Vagina (tissue), 2 donors: Measurements from ENCODE around the gene CABCOCO1. TPM values are rescaled to one million over a fixed set of nuclear protein-coding genes. Genes with fewer than 3 reads are reported as not detected.

Experiments used
- DNase-seq, 2 donors: peaks; one replicate each; pipeline ENCODE4 v3.0.0-alpha.2; 2017; ENCODE audit errors: extremely low spot score in 2 of 2
- H3K27ac ChIP-seq: fragments of 200-600 bp; sonication (generic); one replicate; pipeline ENCODE4 v1.5.1; 2019
- H3K27me3 ChIP-seq: fragments of 200-600 bp; sonication (generic); one replicate; pipeline ENCODE4 v1.5.1; 2019
- H3K36me3 ChIP-seq, 2 donors: fragments of 200-600 bp; sonication (generic); one replicate each; pipeline ENCODE4 v1.5.1; 2017 to 2019
- H3K4me1 ChIP-seq: fragments of 200-600 bp; sonication (generic); one replicate; pipeline ENCODE4 v1.5.1; 2019
- H3K4me3 ChIP-seq, 2 donors: fragments of 200-600 bp; sonication (generic); 1 replicate in 1 of 2; 2 replicates in 1 of 2; pipeline ENCODE4 v1.5.1; 2016 to 2019
- H3K9me3 ChIP-seq: fragments of 200-600 bp; sonication (generic); one replicate; pipeline ENCODE4 v1.5.1; 2019
- POLR2A ChIP-seq, 2 donors: fragments of 450-650 bp; IDR thresholded peaks; one replicate each; pipeline ENCODE4 v1.6.1; 2017; ENCODE audit warnings: antibody characterized with exemption in 2 of 2, mild to moderate bottlenecking in 2 of 2, moderate library complexity in 2 of 2
- POLR2AphosphoS5 ChIP-seq, 2 donors: sonication (generic); formaldehyde crosslinking; IDR thresholded peaks; one replicate each; pipeline ENCODE4 v1.9.0; 2017; ENCODE audit warnings: antibody characterized with exemption in 2 of 2, mild to moderate bottlenecking in 2 of 2, low read depth in 1 of 2; ENCODE audit not compliant: insufficient read depth in 1 of 2
- intact Hi-C: fragments of 100-400 bp; cut with DNase I; formaldehyde crosslinking; loops from one replicate; pipeline ENCODE4 v1.15.1; 2023
- total RNA-seq: library from RNA; depleted of rRNA; stranded (reverse); fragments of >200 nt; gene quantifications from one replicate; pipeline ENCODE4 v1.2.3, GENCODE V29; 2016
- TF ChIP-seq, protein P1 (sequence below), 3 experiments: fragments of 450-650 bp in 2 of 3; fragments of 200-600 bp in 1 of 3; sonication (generic) in 1 of 3; IDR thresholded peaks; one replicate each; pipeline ENCODE4 v1.5.1; 2017 to 2019; ENCODE audit warnings: antibody characterized with exemption in 3 of 3, mild to moderate bottlenecking in 2 of 3, moderate library complexity in 2 of 3

CABCOCO1 gene
- total RNA-seq, 1 donor from 2014 or later = not detected

DNA sequence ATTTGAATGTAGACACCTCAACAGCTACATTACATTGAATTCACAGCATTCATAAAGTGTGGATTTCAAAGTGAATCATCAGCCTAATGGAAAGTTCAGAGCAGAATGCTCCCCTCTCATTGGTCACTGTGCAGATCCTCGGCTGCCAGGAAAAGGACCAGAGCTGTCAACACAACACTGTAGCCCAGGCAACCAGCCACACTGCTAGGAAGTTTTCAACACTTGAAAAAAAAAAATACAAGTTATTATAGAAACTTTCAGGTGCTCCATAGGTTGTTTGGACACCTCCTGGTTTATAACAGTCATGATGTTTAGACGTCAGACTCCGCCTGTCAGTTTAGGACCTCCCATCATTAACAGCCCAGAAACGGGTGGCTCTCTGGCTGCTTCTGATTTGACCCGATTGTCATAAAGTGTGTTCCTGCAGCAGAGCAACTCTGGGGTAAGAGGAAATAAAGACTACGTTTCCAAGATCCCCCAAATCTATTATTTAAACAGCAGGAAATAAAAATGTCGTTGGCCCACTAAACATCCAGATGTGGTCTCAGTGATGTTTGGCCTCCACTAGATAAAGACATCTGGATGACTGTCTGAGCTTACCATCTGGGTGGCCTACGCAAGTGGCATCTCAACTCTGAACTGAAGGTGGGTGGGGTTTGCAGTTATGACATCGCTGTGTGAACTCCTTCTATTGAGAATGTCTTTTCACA lies 117.4 kb downstream of the CABCOCO1 start:
- H3K9me3 ChIP-seq = no peaks in the 10 kb centered on the region
- TF ChIP-seq POLR2A (IDR thresholded peaks at IDR 0.05) (no peak), POLR2AphosphoS5 (IDR thresholded peaks at IDR 0.05; ENCODE audit: insufficient read depth in 1 of 2, low read depth in 1 of 2) (no peak)

DNA sequence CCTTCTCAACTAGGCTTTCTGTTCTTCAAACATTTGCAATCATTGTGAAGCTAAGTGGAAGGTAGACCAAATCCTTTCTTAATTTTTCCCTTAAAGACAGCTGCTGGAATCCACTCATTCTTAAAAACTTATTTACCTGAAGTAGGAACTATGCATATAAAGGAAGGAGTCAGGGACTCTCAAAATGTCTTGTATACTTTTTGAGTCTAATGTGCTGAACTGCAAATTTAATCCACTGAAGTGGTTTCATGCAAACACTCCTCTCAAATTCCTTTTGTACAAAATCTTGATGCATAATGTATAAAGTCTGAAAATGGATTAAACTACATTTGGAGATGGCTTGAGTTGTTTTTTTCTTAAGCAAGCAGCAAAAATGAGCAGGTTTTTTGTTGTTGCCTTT lies 118.0 kb downstream of the CABCOCO1 start:
- no peaks in the 10 kb centered on the region for H3K36me3 ChIP-seq
- no peak overlapping the region for H3K4me3 ChIP-seq
- H3K9me3 ChIP-seq = no peaks in the 10 kb centered on the region
- no peaks in the 10 kb centered on the region for H3K27me3 ChIP-seq
- peaks cover 15% of the 10 kb centered on the region for H3K4me1 ChIP-seq
- DNase-seq = no peak
- intact Hi-C loops = no loop called here
- no peak overlapping the region for H3K27ac ChIP-seq
- TF ChIP-seq, protein P1, sequence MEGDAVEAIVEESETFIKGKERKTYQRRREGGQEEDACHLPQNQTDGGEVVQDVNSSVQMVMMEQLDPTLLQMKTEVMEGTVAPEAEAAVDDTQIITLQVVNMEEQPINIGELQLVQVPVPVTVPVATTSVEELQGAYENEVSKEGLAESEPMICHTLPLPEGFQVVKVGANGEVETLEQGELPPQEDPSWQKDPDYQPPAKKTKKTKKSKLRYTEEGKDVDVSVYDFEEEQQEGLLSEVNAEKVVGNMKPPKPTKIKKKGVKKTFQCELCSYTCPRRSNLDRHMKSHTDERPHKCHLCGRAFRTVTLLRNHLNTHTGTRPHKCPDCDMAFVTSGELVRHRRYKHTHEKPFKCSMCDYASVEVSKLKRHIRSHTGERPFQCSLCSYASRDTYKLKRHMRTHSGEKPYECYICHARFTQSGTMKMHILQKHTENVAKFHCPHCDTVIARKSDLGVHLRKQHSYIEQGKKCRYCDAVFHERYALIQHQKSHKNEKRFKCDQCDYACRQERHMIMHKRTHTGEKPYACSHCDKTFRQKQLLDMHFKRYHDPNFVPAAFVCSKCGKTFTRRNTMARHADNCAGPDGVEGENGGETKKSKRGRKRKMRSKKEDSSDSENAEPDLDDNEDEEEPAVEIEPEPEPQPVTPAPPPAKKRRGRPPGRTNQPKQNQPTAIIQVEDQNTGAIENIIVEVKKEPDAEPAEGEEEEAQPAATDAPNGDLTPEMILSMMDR (IDR thresholded peaks at IDR 0.05) = no peak
- TF ChIP-seq POLR2AphosphoS5 (IDR thresholded peaks at IDR 0.05; ENCODE audit: insufficient read depth in 1 of 2, low read depth in 1 of 2) (no peak), POLR2A (IDR thresholded peaks at IDR 0.05) (no peak)

More for the DNA sequence above, 117.4 kb downstream of the CABCOCO1 start:
- intact Hi-C loops = no loop called here
- Histone ChIP-seq H3K36me3 (no peaks in the 10 kb centered on the region), H3K4me1 (peaks cover 11% of the 10 kb centered on the region), H3K27me3 (no peaks in the 10 kb centered on the region), H3K4me3 (no peak overlapping the region), H3K27ac (no peak overlapping the region)
- no peak for DNase-seq

DNA sequence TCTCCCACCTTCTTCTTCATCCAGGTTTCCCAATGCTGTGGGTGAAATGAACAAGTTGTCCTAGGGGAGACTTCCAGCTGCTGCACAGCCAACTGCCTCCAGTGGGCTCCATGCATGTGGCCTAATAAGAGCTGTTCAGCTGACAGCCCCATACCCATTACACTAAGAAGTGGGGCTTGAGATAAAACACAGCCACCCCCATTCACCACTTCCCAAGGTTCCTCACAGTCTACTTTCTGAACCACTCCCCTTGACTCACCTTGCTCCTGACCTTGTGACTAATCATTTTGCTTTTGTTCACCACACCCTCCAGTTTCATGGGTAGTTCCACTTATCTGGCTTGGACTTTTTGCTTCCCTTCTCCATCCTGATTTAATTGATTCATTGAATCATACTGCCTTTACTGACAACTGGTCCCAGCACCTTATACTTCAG lies 119.3 kb downstream of the CABCOCO1 start:
- H3K27me3 ChIP-seq = no peaks in the 10 kb centered on the region
- no peaks in the 10 kb centered on the region for H3K36me3 ChIP-seq
- intact Hi-C loops = no loop called here
- no peak overlapping the region for H3K27ac ChIP-seq
- TF ChIP-seq, protein P1 (IDR thresholded peaks at IDR 0.05) = no peak
- peak in 1 of 2 donors; percentile 56 for TF ChIP-seq POLR2AphosphoS5 (IDR thresholded peaks at IDR 0.05; ENCODE audit: insufficient read depth in 1 of 2, low read depth in 1 of 2)
- TF ChIP-seq POLR2A (IDR thresholded peaks at IDR 0.05) = no peak
- H3K4me3 ChIP-seq = no peak overlapping the region
- no peaks in the 10 kb centered on the region for H3K9me3 ChIP-seq
- DNase-seq = no peak
- H3K4me1 ChIP-seq = peaks cover 28% of the 10 kb centered on the region

DNA sequence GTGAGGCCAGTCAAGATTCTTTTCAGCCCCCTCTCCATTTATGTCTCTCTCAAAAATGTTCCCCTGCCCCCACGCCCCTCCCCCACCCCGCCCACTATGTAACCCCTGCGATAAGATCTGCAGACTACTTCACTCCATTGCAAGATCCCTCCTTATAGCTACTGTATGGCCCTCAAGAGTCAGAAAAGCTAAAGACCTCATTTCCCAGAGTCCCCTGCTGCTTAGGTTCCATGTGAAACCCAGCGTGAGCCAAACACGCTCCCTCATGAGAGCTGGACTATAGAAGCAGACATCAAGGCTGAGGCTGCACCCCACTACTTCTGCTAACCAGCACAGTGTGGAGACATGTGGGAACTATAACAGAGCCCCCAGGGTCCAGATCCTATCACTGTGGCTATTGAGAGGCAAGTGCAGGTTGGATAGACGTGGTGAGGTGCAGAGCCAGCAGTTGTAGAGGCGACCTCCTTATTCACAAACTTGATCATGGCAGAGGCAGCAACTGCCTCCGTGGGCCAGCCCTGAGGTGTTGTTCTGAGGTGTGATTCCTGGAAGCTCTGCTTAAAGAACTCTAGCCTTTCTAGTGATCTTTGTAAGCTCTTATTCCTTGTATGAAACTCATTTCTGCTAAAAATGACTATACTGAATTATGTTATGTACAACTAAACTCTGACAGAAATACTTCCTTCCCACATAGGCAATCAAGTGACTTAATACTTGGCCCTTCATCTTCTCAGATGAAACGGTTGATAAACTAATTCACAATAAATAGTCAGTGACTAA lies 121.8 kb downstream of the CABCOCO1 start:
- H3K9me3 ChIP-seq = no peaks in the 10 kb centered on the region
- no peaks in the 10 kb centered on the region for H3K36me3 ChIP-seq
- TF ChIP-seq, protein P1 (IDR thresholded peaks at IDR 0.05) = no peak
- no peak for TF ChIP-seq POLR2A (IDR thresholded peaks at IDR 0.05)
- no peak for TF ChIP-seq POLR2AphosphoS5 (IDR thresholded peaks at IDR 0.05; ENCODE audit: insufficient read depth in 1 of 2, low read depth in 1 of 2)
- H3K27me3 ChIP-seq = no peaks in the 10 kb centered on the region
- DNase-seq = no peak
- peaks cover 37% of the 10 kb centered on the region for H3K4me1 ChIP-seq
- no peak overlapping the region for H3K4me3 ChIP-seq
- intact Hi-C loops = no loop called here
- no peak overlapping the region for H3K27ac ChIP-seq

DNA sequence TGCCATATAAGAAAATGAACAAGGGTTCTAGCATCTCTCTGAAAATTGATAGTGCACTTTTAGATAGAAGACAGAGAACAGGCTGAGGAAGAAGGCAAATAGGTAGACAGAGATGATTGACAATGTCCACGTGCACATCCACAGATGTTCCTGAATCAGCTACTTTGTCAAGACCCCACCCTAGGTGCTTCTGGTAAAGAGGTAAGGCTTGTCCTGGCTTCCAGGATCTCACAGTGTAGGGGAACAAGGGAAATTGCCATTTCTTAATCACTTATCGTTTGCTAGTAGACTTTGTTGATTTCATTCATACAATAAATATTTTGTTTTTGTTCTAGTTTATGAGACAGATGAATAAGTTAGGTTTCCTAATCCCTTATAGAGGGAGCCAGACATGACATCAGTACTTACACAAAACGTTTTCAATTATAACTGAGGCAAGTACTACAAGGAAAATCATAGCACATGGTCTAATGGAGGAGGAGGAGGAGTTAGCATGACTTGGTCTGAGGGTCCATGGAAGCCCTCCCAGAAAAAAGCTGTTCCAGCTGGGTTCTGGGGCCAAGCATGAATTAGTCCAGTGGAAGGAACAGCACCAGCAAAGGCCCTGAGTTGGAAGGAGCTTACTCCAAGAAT lies 122.9 kb downstream of the CABCOCO1 start:
- TF ChIP-seq, protein P1 (IDR thresholded peaks at IDR 0.05) = no peak
- TF ChIP-seq POLR2A (IDR thresholded peaks at IDR 0.05) (no peak), POLR2AphosphoS5 (IDR thresholded peaks at IDR 0.05; ENCODE audit: insufficient read depth in 1 of 2, low read depth in 1 of 2) (no peak)
- intact Hi-C loops = no loop called here
- Histone ChIP-seq H3K27ac (no peak overlapping the region), H3K9me3 (no peaks in the 10 kb centered on the region), H3K36me3 (no peaks in the 10 kb centered on the region), H3K4me1 (peaks cover 29% of the 10 kb centered on the region), H3K27me3 (no peaks in the 10 kb centered on the region), H3K4me3 (no peak overlapping the region)
- DNase-seq = no peak
